Left lung (tissue), 10 donors: ENCODE measurements around the gene TPCN1. TPM values are rescaled to one million over a fixed set of nuclear protein-coding genes. Genes with fewer than 3 reads are reported as not detected.

ENCODE experiments used
- ATAC-seq: fragments of 200-7000 bp; cut with Tn5 transposase; one replicate; pipeline ENCODE4 v1.9.1; 2020; ENCODE audit warnings: moderate library complexity
- DNase-seq, 4 donors: peaks; one replicate each; pipeline ENCODE4 v3.0.0-alpha.2; 2013 to 2020
- H3K27ac ChIP-seq, 2 donors: fragments of 200-600 bp; sonication (generic) in 1 of 2; one replicate each; pipeline versions ENCODE4 v1.5.0 to v1.8.0; 2020 to 2021
- H3K27me3 ChIP-seq, 2 donors: fragments of 200-600 bp; sonication (generic) in 1 of 2; one replicate each; pipeline versions ENCODE4 v1.5.0 to v1.8.0; 2020 to 2021
- H3K36me3 ChIP-seq, 2 donors: fragments of 200-600 bp; sonication (generic) in 1 of 2; one replicate each; pipeline versions ENCODE4 v1.5.0 to v1.8.0; 2020 to 2021
- H3K4me1 ChIP-seq, 2 donors: fragments of 200-600 bp; one replicate each; pipeline ENCODE4 v1.8.0; 2021
- H3K4me3 ChIP-seq, 2 donors: fragments of 200-600 bp; sonication (generic) in 1 of 2; one replicate each; pipeline versions ENCODE4 v1.5.0 to v1.8.0; 2020 to 2021; ENCODE audit warnings: mild to moderate bottlenecking in 1 of 2
- H3K9me3 ChIP-seq, 2 donors: fragments of 200-600 bp; sonication (generic) in 1 of 2; one replicate each; pipeline versions ENCODE4 v1.5.0 to v1.8.0; 2020 to 2021
- intact Hi-C, 2 donors: fragments of 100-400 bp; cut with DNase I; formaldehyde crosslinking; loops; one replicate each; pipeline versions ENCODE4 v1.11.2 to v1.14.2; 2022
- polyA plus RNA-seq, 6 donors: library from polyadenylated mRNA; unstranded; fragments of 120-200 nt; gene quantifications; one replicate each; pipeline ENCODE4 v1.2.1, GENCODE V29; 2013; ENCODE audit not compliant: insufficient read length in 6 of 6
- total RNA-seq, 2 donors: library from RNA; stranded (reverse); fragmentation: NEBNext Ultra II Directional; extraction: Animal tissue kit (Norgen Biotek cat#: 25700); gene quantifications; one replicate each; pipeline ENCODE4 v1.2.1, GENCODE V29; 2021
- TF ChIP-seq, protein P1 (sequence below), 2 donors: fragments of 200-600 bp; sonication (generic) in 1 of 2; IDR thresholded peaks; one replicate each; pipeline versions ENCODE4 v1.5.0 to v1.8.0; 2021; ENCODE audit warnings: antibody characterized with exemption in 2 of 2
- donor health status: DM: no; HTN: yes; CAD: no.
- donor health status: DM: no; HTN: no; CAD: no.

Gene TPCN1
- total and polyA plus RNA-seq, 8 donors = 24.7 to 54.1 (median 34.8) TPM

GRCh38 chr12:113211160-113211559 is 10.1 kb upstream of the TPCN1 start:
- Histone ChIP-seq H3K4me1 (peaks cover 18 to 82% of the 10 kb centered on the region in 2 donors), H3K27me3 (no peaks in the 10 kb centered on the region), H3K36me3 (no peaks in the 10 kb centered on the region), H3K4me3 (no peak overlapping the region), H3K27ac (no peak overlapping the region), H3K9me3 (no peaks in the 10 kb centered on the region)
- DNase-seq (no peak), ATAC-seq (no peak)
- intact Hi-C loops = no loop called here
- TF ChIP-seq, protein P1, sequence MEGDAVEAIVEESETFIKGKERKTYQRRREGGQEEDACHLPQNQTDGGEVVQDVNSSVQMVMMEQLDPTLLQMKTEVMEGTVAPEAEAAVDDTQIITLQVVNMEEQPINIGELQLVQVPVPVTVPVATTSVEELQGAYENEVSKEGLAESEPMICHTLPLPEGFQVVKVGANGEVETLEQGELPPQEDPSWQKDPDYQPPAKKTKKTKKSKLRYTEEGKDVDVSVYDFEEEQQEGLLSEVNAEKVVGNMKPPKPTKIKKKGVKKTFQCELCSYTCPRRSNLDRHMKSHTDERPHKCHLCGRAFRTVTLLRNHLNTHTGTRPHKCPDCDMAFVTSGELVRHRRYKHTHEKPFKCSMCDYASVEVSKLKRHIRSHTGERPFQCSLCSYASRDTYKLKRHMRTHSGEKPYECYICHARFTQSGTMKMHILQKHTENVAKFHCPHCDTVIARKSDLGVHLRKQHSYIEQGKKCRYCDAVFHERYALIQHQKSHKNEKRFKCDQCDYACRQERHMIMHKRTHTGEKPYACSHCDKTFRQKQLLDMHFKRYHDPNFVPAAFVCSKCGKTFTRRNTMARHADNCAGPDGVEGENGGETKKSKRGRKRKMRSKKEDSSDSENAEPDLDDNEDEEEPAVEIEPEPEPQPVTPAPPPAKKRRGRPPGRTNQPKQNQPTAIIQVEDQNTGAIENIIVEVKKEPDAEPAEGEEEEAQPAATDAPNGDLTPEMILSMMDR (IDR thresholded peaks at IDR 0.05) = no peak

- H3K4me1 ChIP-seq = peaks cover 11 to 60% of the 10 kb centered on the region in 2 donors
- peak overlapping the region; percentile 71 to 77 for H3K27ac ChIP-seq
- peak in 2 of 4 donors; percentile 33 to 71 for DNase-seq
- intact Hi-C loops = no loop called here
- no peaks in the 10 kb centered on the region for H3K9me3 ChIP-seq
- TF ChIP-seq, protein P1 (IDR thresholded peaks at IDR 0.05) = peak in 1 of 2 donors; percentile 42
- H3K4me3 ChIP-seq = no peak overlapping the region
- peak; percentile 94 for ATAC-seq
- H3K36me3 ChIP-seq = no peaks in the 10 kb centered on the region
- H3K27me3 ChIP-seq = no peaks in the 10 kb centered on the region
Measured at GRCh38 chr12:113214895-113215400, 6.3 kb upstream of the TPCN1 start.

DNA sequence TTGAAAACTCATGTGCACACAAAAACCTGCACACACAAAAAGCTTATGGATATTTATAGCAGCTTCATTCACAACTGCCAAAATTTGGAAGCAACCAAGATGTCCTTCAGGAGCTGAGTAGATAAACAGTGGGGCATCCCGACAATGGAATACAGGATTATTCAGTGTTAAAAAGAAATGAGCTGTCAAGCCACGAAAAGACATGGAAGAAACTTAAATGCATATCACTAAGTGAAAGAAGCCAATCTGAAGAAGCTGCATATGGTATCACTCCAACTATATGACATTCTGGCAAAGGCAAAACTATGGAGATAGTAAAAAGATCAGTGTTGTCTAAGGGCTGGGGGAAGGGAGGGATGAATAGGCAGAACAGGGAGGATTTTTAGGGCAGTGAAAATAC is 5.2 kb upstream of the TPCN1 start:
- no peaks in the 10 kb centered on the region for H3K9me3 ChIP-seq
- no peak overlapping the region for H3K4me3 ChIP-seq
- H3K4me1 ChIP-seq = peaks cover 11 to 60% of the 10 kb centered on the region in 2 donors
- no peak for DNase-seq
- intact Hi-C loops = no loop called here
- H3K36me3 ChIP-seq = no peaks in the 10 kb centered on the region
- H3K27ac ChIP-seq = no peak overlapping the region
- TF ChIP-seq, protein P1 (IDR thresholded peaks at IDR 0.05) = no peak
- ATAC-seq = no peak
- no peaks in the 10 kb centered on the region for H3K27me3 ChIP-seq

- Histone ChIP-seq H3K36me3 (no peaks in the 10 kb centered on the region), H3K27me3 (no peaks in the 10 kb centered on the region), H3K27ac (peak overlapping the region in 1 of 2 donors; percentile 93), H3K9me3 (no peaks in the 10 kb centered on the region), H3K4me3 (peak overlapping the region; percentile 42 to 88), H3K4me1 (peaks cover 17 to 62% of the 10 kb centered on the region in 2 donors)
- TF ChIP-seq, protein P1 (IDR thresholded peaks at IDR 0.05) = no peak
- ATAC-seq (no peak), DNase-seq (peak in 1 of 4 donors; percentile 89)
- intact Hi-C loops = no loop called here
Measured at GRCh38 chr12:113220593-113221180, 577 bp upstream of the TPCN1 start.

- Histone ChIP-seq H3K36me3 (peaks cover 0 to 3% of the 10 kb centered on the region in 2 donors), H3K4me1 (peaks cover 17 to 57% of the 10 kb centered on the region in 2 donors), H3K9me3 (no peaks in the 10 kb centered on the region), H3K27me3 (no peaks in the 10 kb centered on the region), H3K27ac (peak overlapping the region; percentile 87 to 93), H3K4me3 (peak overlapping the region; percentile 67 to 88)
- no peak for ATAC-seq
- TF ChIP-seq, protein P1 (IDR thresholded peaks at IDR 0.05) = no peak
- intact Hi-C loops = no loop called here
- no peak for DNase-seq
Measured at GRCh38 chr12:113221997-113222729, 899 bp downstream of the TPCN1 start.
